Stimulated activated CD8-positive, alpha-beta memory T cell treated with anti-CD3 and anti-CD28 coated beads, Interleukin-7, amount 100 ng/mL, for 1 hour (primary cell): Measurements from ENCODE around the gene SSRP1.
"Not testable (repeated sequence)": the region's sequence is repeated elsewhere in the genome, so short reads cannot be mapped to it uniquely, and the experiment has no call there.

ENCODE experiments used
- DNase-seq, 2 donors: peaks; one replicate each; pipeline ENCODE4 v3.0.0-alpha.2; 2020; ENCODE audit warnings: low read depth in 2 of 2

Gene SSRP1

GRCh38 chr11:57339328-57339727, 3.6 kb upstream of the SSRP1 start:
- no peak for DNase-seq

GRCh38 chr11:57338142-57338541, 2.5 kb upstream of the SSRP1 start, which contains the start of gene P2RX3:
Gene P2RX3, plus strand, starts transcription at chr11:57338352. Its CDS starts 199 bp downstream, at chr11:57338551.
- DNase-seq, result no peak

- not testable (repeated sequence) for DNase-seq
These were observed 1.2 kb upstream of the SSRP1 start for GRCh38 chr11:57336856-57337255.

GRCh38 chr11:57336111-57336666, 497 bp upstream of the SSRP1 start:
- no peak for DNase-seq

- DNase-seq, result no peak
These were observed 709 bp downstream of the SSRP1 start for GRCh38 chr11:57335023-57335342.

GRCh38 chr11:57332694-57333440, 2.8 kb downstream of the SSRP1 start:
- no peak for DNase-seq

- DNase-seq, result no peak
These were observed 4.0 kb downstream of the SSRP1 start for GRCh38 chr11:57331720-57332119.

GRCh38 chr11:57330029-57330428, 5.7 kb downstream of the SSRP1 start:
- no peak for DNase-seq

GRCh38 chr11:57327721-57328120, 8.0 kb downstream of the SSRP1 start:
- no peak for DNase-seq

- DNase-seq, result no peak
These were observed 10.0 kb downstream of the SSRP1 start for GRCh38 chr11:57325735-57326048.

GRCh38 chr11:57324886-57325734, 10.6 kb downstream of the SSRP1 start, which contains the start of gene TNKS1BP1:
Gene TNKS1BP1, minus strand, starts transcription at chr11:57324952. Its CDS starts 3,067 bp downstream, at chr11:57321885.
- peak; percentile 77 to 84 for DNase-seq

- no peak for DNase-seq
These were observed 11.4 kb downstream of the SSRP1 start for GRCh38 chr11:57324154-57324885.

GRCh38 chr11:57323855-57324153, 11.9 kb downstream of the SSRP1 start:
- no peak for DNase-seq

- DNase-seq, result no peak
These were observed 12.4 kb downstream of the SSRP1 start for GRCh38 chr11:57323167-57323854.

- DNase-seq, result no peak
These were observed 13.2 kb downstream of the SSRP1 start for GRCh38 chr11:57322256-57323166.

GRCh38 chr11:57321388-57322255, 14.1 kb downstream of the SSRP1 start:
- no peak for DNase-seq

GRCh38 chr11:57320719-57321387, 14.8 kb downstream of the SSRP1 start:
- no peak for DNase-seq

- DNase-seq, result no peak
These were observed 15.5 kb downstream of the SSRP1 start for GRCh38 chr11:57320067-57320718.

- no peak for DNase-seq
These were observed 17.5 kb downstream of the SSRP1 start for GRCh38 chr11:57318178-57318577.
